GM18526 (cell line): Measurements from ENCODE around the gene ACE2.

Experiments
- POLR2A ChIP-seq: IDR thresholded peaks from 3 replicates; pipeline ENCODE4 v1.6.1; 2011; ENCODE audit not compliant: insufficient read length; ENCODE audit errors: extremely low read depth

ACE2 gene

GRCh38 chrX:15599461-15599860 is 1.3 kb downstream of the ACE2 start:
- TF ChIP-seq POLR2A = no peak

- no peak for TF ChIP-seq POLR2A
Measured at GRCh38 chrX:15598026-15598425, 2.7 kb downstream of the ACE2 start.

GRCh38 chrX:15594371-15594770 is 6.4 kb downstream of the ACE2 start:
- TF ChIP-seq POLR2A = no peak

- no peak for TF ChIP-seq POLR2A
Measured at GRCh38 chrX:15579778-15580747, 20.7 kb downstream of the ACE2 start.

- TF ChIP-seq POLR2A = no peak
Measured at GRCh38 chrX:15576019-15576418, 24.7 kb downstream of the ACE2 start.

GRCh38 chrX:15574017-15574416 is 26.7 kb downstream of the ACE2 start:
- no peak for TF ChIP-seq POLR2A

- TF ChIP-seq POLR2A = no peak
Measured at GRCh38 chrX:15570145-15570544, 30.6 kb downstream of the ACE2 start.

GRCh38 chrX:15567886-15568616 is 32.7 kb downstream of the ACE2 start:
- no peak for TF ChIP-seq POLR2A

GRCh38 chrX:15567267-15567666 is 33.5 kb downstream of the ACE2 start:
- no peak for TF ChIP-seq POLR2A

GRCh38 chrX:15566244-15566643 is 34.5 kb downstream of the ACE2 start:
- TF ChIP-seq POLR2A = no peak

- no peak for TF ChIP-seq POLR2A
Measured at GRCh38 chrX:15564981-15565579, 35.7 kb downstream of the ACE2 start.

- no peak for TF ChIP-seq POLR2A
Measured at GRCh38 chrX:15563056-15563455, 37.7 kb downstream of the ACE2 start.

GRCh38 chrX:15560924-15561323 is 39.8 kb downstream of the ACE2 start:
- TF ChIP-seq POLR2A = no peak

GRCh38 chrX:15559227-15559626 is 41.5 kb downstream of the ACE2 start:
- no peak for TF ChIP-seq POLR2A

- TF ChIP-seq POLR2A = no peak
Measured at GRCh38 chrX:15549189-15550012, 51.4 kb downstream of the ACE2 start.

GRCh38 chrX:15547356-15547755 is 53.4 kb downstream of the ACE2 start:
- TF ChIP-seq POLR2A = no peak

GRCh38 chrX:15546745-15547144 is 54.0 kb downstream of the ACE2 start:
- no peak for TF ChIP-seq POLR2A
